ENCODE measurements around the gene FOXP1. TPM values are rescaled to one million over a fixed set of nuclear protein-coding genes. Genes with fewer than 3 reads are reported as not detected.

Gene FOXP1
- total RNA-seq, 2 experiments from 2014 or later, result 203 to 205 TPM

DNA sequence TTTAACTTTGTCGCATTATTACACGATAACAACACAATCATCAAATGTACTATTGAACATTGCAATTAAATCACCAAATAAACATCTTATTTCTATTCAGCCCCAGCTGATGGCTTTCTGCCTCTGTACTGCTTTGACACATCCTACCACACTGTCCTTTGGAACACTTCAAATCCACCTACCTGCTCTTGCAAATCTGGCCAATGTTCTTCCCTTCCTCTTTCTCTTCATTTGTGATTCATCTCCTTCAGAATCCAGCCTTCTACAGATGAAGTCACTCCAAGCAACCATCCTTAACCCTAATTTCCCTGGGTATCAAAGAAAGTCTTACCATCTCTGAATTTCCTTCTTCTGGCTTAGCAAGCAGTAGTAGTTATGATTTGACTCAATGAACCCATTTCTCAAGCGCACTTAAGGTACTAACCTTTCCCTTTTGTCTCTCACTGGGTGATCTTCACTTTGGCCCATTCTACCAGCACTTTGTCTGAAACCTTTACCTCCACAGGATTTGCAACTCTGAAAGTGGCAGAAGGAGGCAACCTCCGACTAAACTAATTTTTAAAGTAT is 502.9 kb downstream of the FOXP1 start:
- Mint-ChIP-seq H3K27ac (peak overlapping the region; percentile 85), H3K4me3 (peak overlapping the region; percentile 61), H3K9me3 (peaks cover 4% of the 10 kb centered on the region), H3K27me3 (no peaks in the 10 kb centered on the region), H3K4me1 (peaks cover 93% of the 10 kb centered on the region), H3K36me3 (peaks cover 73% of the 10 kb centered on the region)
- DNase-seq, result no peak

DNA sequence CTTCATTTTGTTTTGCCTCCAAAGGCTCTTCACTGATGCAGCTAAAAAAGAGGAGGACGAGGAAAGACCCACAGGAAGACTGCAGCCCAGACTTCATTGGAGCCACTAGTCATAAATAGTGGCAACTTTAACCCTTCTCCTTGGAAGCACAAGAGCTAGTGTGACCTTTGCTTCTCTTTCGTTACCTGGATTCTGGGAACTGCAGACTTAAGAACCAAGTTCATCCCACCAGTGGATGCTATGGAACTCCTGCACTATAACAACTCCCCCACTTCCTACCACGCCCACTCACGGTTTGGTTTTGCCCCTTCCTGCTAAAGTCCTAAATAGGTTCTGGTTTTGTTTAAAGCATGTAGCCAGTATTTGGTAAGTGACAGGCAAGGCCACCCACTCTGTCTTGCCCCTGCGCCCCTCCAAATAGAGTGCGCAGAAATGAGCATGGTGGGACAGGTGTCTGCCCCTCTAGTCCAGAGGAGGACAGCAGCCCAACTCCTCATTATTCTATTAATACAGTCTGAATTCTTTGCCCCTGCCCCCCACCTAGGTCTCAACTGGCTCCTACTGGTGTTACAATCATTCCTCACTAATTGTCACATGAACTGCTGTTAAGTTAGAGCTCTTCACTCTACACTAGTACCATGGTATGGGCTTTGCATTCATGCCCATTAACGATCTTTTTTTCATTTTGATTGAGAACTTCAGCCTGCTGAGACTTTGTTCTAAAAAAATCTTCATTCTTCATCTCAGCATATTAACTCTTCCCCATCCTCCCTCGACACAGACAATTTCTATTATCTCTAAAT is 504.6 kb downstream of the FOXP1 start:
- H3K9me3 Mint-ChIP-seq, result peaks cover 4% of the 10 kb centered on the region
- H3K4me3 Mint-ChIP-seq, result peak overlapping the region; percentile 61

DNA sequence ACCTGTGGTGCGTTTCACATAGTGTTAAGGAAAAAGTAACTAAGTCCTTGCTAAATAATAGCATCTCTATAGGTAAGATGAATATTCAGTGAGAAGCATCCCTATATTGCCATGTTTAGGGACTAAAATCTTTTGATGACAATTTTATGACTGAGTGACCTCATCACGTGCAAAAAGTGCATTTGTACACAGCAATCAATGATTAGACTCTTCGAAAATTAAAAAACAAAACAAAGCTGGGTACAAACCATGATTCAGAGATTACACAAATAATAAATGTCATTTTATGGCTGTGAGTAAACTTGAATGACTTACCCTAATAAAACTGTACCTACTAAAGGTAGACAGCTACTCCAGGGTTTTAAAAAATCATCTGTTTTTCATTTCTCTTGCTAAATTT is 505.3 kb downstream of the FOXP1 start:
- Mint-ChIP-seq H3K27ac (peak overlapping the region; percentile 85), H3K4me3 (peak overlapping the region; percentile 23)

More for the DNA sequence above, 504.6 kb downstream of the FOXP1 start:
- DNase-seq, result no peak
- peaks cover 76% of the 10 kb centered on the region for H3K36me3 Mint-ChIP-seq
- no peaks in the 10 kb centered on the region for H3K27me3 Mint-ChIP-seq
- H3K27ac Mint-ChIP-seq, result peak overlapping the region; percentile 85
- peaks cover 87% of the 10 kb centered on the region for H3K4me1 Mint-ChIP-seq

DNA sequence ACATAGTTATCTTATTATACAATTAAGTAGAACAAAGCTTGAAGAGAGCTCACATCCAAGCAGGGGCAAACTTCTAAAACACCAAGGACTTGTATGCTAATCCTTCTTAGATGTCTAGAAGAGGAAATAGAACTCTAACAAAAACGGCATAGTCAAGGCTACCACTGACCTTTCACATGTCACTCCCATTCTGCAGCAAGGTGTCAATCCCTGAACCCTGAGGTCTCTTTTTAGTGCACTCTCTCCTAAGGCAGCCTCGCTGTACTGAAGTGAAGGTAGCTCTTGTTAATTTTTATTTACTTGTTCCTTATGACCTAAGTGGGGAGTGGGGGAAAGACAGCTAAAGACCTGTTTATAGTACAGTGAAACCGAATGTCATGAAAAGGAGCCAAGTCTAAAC is 506.5 kb downstream of the FOXP1 start:
- H3K9me3 Mint-ChIP-seq, result peaks cover 2% of the 10 kb centered on the region
- H3K27ac Mint-ChIP-seq, result peak overlapping the region; percentile 85
- DNase-seq, result no peak
- H3K4me1 Mint-ChIP-seq, result peaks cover 86% of the 10 kb centered on the region
- no peaks in the 10 kb centered on the region for H3K27me3 Mint-ChIP-seq
- peak overlapping the region; percentile 12 for H3K4me3 Mint-ChIP-seq
- peaks cover 72% of the 10 kb centered on the region for H3K36me3 Mint-ChIP-seq

More for the DNA sequence above, 505.3 kb downstream of the FOXP1 start:
- DNase-seq, result no peak
- Mint-ChIP-seq H3K4me1 (peaks cover 87% of the 10 kb centered on the region), H3K36me3 (peaks cover 76% of the 10 kb centered on the region), H3K27me3 (no peaks in the 10 kb centered on the region), H3K9me3 (peaks cover 3% of the 10 kb centered on the region)

DNA sequence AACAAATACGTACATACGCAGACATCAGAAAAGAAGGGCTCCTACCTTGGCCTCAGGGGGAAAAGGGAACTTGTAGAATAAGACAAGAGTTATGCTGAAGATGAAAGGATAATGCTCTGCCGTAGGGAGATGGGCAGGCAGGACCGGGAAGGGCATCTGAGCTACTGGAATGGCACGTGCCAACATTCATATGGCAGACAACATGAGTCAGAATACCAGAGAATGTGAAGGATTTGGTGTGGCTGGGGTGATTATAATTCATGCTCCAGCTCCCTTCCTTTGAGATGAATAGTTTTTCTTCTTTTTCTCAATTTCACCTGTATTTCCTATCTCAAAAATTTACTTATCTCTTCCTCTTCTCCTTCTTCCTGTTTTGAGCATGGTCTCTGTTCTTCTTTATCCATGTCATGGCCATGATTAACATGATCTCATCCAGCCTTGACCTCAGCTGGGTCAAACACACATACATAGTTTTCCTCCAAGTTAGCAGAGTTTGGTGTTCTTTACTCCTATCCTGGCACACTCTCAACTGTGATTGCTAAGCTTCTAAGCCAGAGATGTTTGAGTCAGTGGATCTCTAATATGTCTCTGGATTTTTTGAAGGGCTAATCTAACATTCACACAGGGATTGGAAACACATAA is 507.0 kb downstream of the FOXP1 start:
- Mint-ChIP-seq H3K9me3 (peaks cover 2% of the 10 kb centered on the region), H3K4me3 (no peak overlapping the region), H3K27me3 (no peaks in the 10 kb centered on the region), H3K4me1 (peaks cover 83% of the 10 kb centered on the region), H3K36me3 (peaks cover 75% of the 10 kb centered on the region), H3K27ac (peak overlapping the region; percentile 85)
- no peak for DNase-seq

DNA sequence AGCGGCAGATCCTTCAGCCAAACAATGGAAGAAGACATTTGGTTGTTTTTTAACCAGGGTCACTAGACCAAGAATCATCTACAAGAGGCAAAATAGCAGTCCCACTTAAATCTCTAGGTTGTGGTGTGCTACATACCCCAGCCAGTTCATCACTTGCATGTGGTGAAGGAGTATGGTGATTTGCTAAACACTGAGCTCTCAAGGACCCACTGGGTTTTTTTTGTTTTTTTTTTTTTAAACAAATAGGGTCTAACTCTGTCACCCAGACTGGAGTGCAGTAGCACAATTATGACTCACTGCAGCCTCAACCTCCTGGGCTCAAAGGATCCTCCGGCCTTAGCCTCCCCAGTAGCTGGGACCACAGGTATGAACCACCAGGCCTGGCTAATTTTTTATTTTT is 508.0 kb downstream of the FOXP1 start:
- Mint-ChIP-seq H3K9me3 (peaks cover 2% of the 10 kb centered on the region), H3K36me3 (peaks cover 70% of the 10 kb centered on the region), H3K4me1 (peaks cover 82% of the 10 kb centered on the region), H3K4me3 (no peak overlapping the region), H3K27ac (peak overlapping the region; percentile 86), H3K27me3 (no peaks in the 10 kb centered on the region)
- DNase-seq, result no peak

DNA sequence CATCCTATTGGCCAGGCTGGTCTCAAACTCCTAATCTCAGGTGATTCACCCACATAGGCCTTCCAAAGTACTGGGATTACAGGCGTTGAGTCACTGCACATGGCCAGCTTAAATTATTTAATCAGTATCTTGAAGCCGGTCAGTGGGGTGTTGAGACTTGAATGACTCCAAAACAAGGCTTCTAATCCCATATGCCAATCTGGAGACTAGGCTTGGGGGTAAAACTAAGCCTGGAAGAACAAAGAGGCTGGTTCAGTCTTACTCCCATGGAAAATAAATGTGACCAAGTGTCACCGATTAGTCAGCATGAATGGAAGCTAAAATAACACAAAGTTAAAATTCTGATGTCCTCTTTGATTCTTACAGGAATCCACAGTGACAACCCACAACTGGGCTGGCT is 509.1 kb downstream of the FOXP1 start:
- Mint-ChIP-seq H3K36me3 (peaks cover 63% of the 10 kb centered on the region), H3K4me3 (no peak overlapping the region), H3K4me1 (peaks cover 82% of the 10 kb centered on the region), H3K27me3 (no peaks in the 10 kb centered on the region), H3K9me3 (peaks cover 2% of the 10 kb centered on the region), H3K27ac (peak overlapping the region; percentile 87)
- DNase-seq, result no peak

DNA sequence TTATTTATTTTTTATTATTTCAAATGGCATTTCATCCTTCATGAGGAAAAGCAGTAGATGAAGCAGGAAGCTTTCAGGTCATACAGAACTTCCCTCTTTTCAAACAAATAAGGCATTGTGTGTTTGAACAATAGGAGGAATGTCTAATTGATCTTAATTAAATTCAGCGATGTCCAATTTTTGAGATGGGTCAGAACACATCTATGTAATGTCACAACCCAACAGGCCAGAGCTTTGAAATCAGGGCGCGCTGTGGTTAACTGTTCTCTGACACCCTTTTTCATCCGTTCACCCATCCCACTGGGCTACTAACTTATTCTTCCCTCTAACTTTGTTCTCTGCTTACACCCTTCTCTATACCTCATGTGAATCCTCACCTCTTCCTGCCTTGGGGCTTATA is 510.5 kb downstream of the FOXP1 start:
- H3K4me1 Mint-ChIP-seq, result peaks cover 81% of the 10 kb centered on the region
- H3K36me3 Mint-ChIP-seq, result peaks cover 56% of the 10 kb centered on the region
- H3K27ac Mint-ChIP-seq, result peak overlapping the region; percentile 87
- DNase-seq, result no peak
- no peak overlapping the region for H3K4me3 Mint-ChIP-seq
- H3K9me3 Mint-ChIP-seq, result peaks cover 2% of the 10 kb centered on the region
- no peaks in the 10 kb centered on the region for H3K27me3 Mint-ChIP-seq

- no peaks in the 10 kb centered on the region for H3K27me3 Mint-ChIP-seq
- H3K4me3 Mint-ChIP-seq, result no peak overlapping the region
- H3K36me3 Mint-ChIP-seq, result peaks cover 49% of the 10 kb centered on the region
- no peak for DNase-seq
- peaks cover 79% of the 10 kb centered on the region for H3K4me1 Mint-ChIP-seq
- peak overlapping the region; percentile 90 for H3K27ac Mint-ChIP-seq
- H3K9me3 Mint-ChIP-seq, result peaks cover 2% of the 10 kb centered on the region
Measured at GRCh38 chr3:71072287-71072686, 511.2 kb downstream of the FOXP1 start.

DNA sequence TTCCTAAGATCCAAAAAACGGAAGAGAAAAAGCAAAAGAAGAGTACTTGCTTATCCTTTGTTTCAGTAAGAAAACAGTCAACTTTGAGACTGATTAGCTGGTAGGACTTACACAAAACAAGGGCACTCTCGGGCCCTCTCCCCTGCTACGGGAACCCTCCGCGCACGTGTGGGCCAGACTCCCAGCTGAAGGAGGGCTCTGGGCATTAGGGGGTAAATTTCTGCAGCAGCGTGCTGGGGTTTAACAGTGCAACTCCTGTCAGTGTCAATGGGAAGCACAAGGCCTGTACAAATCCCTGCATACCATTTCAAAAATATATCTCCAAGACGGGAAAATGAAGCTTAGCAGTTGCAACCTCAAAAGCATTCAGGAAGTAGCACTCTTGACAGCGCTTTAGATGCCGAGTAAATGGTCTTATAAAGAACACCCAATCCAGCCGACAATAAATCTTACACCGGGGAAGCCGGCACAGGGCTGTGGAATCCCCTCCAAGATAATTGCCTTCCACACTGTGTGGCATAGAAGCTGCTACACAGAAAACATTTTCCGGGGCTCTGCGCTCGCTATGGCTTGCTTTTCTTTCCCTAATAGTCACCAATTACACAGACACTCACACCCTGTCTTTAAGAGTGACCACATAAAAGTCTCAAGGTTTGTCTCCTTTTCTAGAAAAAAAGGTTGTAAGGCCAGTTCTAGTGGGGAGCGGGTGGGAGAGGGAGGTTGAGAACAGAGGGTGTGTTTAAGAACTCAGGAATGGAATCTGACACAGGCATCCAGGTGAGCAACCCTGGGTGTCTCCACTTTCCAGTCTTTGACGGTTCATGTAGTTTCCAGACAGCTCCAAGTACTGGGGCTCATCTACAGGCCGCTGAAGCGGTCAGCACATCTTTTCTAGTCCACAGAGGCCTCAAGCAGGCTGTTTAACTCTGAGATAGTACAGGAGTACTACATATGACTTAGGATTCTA is 512.7 kb downstream of the FOXP1 start:
- DNase-seq, result no peak
- Mint-ChIP-seq H3K4me3 (peak overlapping the region; percentile 20), H3K4me1 (peaks cover 78% of the 10 kb centered on the region)

GRCh38 chr3:71069797-71070196 is 513.7 kb downstream of the FOXP1 start:
- H3K36me3 Mint-ChIP-seq, result peaks cover 38% of the 10 kb centered on the region

More for the DNA sequence above, 512.7 kb downstream of the FOXP1 start:
- Mint-ChIP-seq H3K27ac (peak overlapping the region; percentile 90), H3K9me3 (no peaks in the 10 kb centered on the region), H3K27me3 (no peaks in the 10 kb centered on the region), H3K36me3 (peaks cover 43% of the 10 kb centered on the region)

GRCh38 chr3:71067977-71068654 is 515.4 kb downstream of the FOXP1 start:
- Mint-ChIP-seq H3K27ac (peak overlapping the region; percentile 91), H3K9me3 (no peaks in the 10 kb centered on the region), H3K4me3 (peak overlapping the region; percentile 23), H3K27me3 (no peaks in the 10 kb centered on the region), H3K36me3 (peaks cover 30% of the 10 kb centered on the region), H3K4me1 (peaks cover 59% of the 10 kb centered on the region)
- no peak for DNase-seq

More at GRCh38 chr3:71069797-71070196, 513.7 kb downstream of the FOXP1 start:
- peak; percentile 72 for DNase-seq
- Mint-ChIP-seq H3K9me3 (no peaks in the 10 kb centered on the region), H3K4me1 (peaks cover 70% of the 10 kb centered on the region), H3K27ac (peak overlapping the region; percentile 90), H3K4me3 (peak overlapping the region; percentile 18), H3K27me3 (no peaks in the 10 kb centered on the region)

- Mint-ChIP-seq H3K4me3 (peak overlapping the region; percentile 85), H3K36me3 (peaks cover 30% of the 10 kb centered on the region), H3K27me3 (no peaks in the 10 kb centered on the region), H3K9me3 (no peaks in the 10 kb centered on the region), H3K27ac (peak overlapping the region; percentile 95), H3K4me1 (peaks cover 58% of the 10 kb centered on the region)
- peak; percentile 64 for DNase-seq
Measured at GRCh38 chr3:71066849-71067261, 516.7 kb downstream of the FOXP1 start.

GRCh38 chr3:71066356-71066755 is 517.2 kb downstream of the FOXP1 start:
- H3K4me1 Mint-ChIP-seq, result peaks cover 61% of the 10 kb centered on the region
- DNase-seq, result peak; percentile 57
- H3K27me3 Mint-ChIP-seq, result no peaks in the 10 kb centered on the region
- peak overlapping the region; percentile 85 for H3K4me3 Mint-ChIP-seq
- no peaks in the 10 kb centered on the region for H3K9me3 Mint-ChIP-seq
- peaks cover 31% of the 10 kb centered on the region for H3K36me3 Mint-ChIP-seq
- H3K27ac Mint-ChIP-seq, result peak overlapping the region; percentile 95

Data from activated naive CD8-positive, alpha-beta T cell treated with anti-CD3 and anti-CD28 coated beads for 36 hours (primary cell).